Stimulated activated CD8-positive, alpha-beta memory T cell treated with anti-CD3 and anti-CD28 coated beads, Interleukin-2, amount 100 ng/mL, for 1 hour (primary cell): ENCODE data around the gene ZC3H12A.

Experiments
- DNase-seq, 2 donors: peaks; one replicate each; pipeline ENCODE4 v3.0.0-alpha.2; 2020; ENCODE audit warnings: low read depth in 2 of 2

The ZC3H12A gene

DNA sequence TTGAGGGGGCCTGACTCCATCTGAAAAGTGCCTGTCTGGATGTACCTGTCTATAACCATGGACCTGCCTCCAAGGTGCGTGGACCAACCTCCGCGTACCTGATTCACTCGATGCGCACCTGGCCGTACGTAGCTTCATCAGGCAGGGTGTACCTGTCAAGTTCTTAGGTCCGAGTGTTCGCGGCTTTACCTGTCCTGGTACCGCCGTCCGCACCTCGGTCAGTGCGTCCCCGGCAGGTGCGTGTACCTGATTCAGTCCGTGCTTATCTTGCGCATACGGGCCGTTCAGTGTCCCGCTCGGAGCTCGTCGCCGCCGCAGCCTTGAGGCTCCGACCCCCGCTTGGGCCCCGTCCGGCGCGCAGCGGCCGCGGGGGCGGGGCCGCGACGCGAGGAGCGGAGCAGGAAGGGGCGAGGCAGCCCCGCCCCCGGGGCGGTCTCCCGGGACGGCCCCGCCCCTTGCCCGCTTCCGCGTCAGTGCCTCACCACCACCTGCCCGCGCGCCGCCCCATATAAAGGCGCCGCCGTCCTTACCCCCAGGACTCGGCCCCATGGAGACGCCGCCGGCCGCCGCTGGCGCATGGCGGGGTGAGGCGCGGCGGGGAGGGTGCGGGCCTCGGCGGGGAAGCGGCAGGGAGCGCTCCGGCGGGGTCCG, at the start of gene ZC3H12A:
TSS of gene ZC3H12A (plus strand) at position 535 of the 651 bp plus-strand sequence. CDS start 917 bp downstream, outside the sequence.
- peak; percentile 88 to 90 for DNase-seq

DNA sequence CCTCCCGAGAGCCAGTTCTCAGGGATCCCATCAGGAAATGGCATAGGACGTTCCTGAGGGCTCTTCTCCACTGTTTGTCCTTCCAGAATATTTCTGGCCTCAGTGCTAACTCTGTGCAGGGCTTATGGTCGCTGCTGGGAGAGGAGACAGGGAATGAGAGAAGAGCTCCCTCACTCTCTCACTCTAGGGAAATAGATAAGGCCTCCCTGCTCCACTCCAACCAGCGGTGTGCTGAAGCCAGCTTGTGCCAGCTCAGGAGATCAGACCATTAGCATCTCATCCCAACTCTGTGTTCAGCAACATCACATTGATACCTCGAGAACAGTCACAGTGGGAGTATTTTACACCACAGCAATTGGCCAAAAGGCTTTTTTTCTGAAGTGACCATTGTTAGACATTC, 49.2 kb upstream of the ZC3H12A start:
- DNase-seq = no peak

DNA sequence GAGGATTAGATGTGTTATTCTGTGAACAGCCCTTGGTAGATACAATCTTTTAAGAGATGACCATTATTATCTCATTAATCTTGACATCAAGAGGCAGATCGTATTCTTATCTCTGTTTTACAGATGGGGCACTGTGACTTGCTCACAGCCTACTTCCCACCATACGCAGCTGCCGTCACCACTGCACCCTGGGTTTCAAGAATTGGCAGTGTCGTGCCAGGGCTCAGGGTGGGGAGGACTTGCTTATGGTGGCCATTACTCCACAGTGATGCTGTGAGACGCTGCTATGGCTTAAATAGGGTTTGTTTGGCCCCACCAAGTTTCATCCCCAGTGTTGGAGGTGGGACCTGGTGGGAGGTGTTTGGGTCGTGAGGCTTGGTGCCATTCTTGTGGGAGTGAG, 45.4 kb upstream of the ZC3H12A start:
- DNase-seq = no peak

DNA sequence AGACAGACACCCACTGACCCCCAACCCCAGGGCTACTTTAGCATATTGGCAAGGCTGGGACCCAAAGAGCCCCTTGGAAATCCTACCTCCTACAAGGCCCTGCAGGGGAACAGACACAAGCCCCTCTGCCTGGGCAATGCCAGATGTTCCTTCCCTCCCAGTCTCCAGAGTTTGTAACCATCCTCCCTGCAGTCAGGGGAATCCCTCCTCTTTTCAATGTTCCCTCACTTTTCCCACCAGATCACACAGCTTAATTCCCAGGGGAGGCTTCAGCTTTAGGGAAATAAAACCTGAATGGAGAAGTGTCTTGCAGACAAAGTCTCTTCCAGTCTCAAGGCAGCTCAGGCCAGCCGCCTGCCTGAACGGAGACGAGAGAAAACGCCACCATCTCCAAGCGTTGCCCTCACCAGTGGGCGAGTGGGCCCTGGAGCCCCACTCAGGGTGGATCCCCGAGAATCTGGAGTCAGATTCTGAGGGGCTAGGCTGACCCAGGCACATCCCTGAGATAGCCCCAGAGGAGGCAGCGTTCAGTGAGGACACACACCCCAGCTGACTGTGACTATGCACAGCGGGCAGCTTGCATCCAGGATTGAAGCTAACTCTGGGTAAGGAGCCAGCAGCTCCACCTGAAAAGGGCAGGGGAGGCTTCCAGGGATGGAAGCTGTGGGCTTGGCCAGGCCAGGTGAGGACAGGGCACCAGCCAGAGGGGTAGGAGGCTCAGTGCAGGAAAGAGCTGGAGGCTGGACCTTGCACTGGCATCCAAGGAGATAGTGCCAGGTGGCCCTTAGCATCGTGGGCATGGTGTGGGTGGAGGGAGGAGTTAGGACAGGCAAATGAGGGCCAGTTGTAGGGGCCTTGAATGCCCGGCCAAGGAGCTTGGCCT, 44.0 kb upstream of the ZC3H12A start:
- DNase-seq = no peak

DNA sequence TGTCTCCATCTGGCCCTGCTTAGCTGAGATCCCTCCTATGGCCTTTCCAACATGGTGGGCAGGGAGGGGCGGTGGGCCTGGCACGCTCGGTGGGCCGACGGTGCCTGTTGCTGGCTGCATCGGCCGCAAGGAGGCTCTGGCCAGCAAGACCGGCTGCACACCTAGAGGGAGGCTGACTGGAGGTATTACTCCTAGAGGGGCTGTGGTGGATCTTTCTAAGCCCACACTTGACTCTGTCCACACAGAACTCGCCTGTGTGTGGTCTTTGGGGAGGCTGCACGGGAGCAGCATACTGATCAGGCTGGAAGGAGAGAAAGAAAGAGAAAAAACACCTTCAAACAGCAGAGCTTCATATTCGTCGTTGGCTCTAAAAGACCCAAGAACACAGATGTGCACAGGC, 41.7 kb upstream of the ZC3H12A start:
- no peak for DNase-seq

DNA sequence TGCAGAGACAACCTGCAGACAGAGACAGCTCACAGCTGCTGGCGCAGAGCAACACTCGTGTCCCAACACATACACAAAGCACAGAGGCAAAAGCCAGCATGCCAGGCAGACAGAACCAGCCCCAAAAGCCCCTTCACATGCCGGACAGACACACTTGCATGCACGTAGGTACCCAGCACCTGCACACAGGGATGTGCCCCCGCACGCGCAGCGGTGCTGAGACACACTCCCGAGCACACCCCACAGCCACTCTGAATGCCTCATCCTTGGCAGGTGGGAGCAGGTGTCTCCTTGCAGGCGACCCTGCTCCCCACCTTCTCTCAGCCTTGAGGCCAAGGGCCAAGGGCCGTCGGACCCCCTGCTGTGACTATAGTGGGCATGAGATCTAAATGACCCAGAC, 41.2 kb upstream of the ZC3H12A start:
- DNase-seq = no peak

DNA sequence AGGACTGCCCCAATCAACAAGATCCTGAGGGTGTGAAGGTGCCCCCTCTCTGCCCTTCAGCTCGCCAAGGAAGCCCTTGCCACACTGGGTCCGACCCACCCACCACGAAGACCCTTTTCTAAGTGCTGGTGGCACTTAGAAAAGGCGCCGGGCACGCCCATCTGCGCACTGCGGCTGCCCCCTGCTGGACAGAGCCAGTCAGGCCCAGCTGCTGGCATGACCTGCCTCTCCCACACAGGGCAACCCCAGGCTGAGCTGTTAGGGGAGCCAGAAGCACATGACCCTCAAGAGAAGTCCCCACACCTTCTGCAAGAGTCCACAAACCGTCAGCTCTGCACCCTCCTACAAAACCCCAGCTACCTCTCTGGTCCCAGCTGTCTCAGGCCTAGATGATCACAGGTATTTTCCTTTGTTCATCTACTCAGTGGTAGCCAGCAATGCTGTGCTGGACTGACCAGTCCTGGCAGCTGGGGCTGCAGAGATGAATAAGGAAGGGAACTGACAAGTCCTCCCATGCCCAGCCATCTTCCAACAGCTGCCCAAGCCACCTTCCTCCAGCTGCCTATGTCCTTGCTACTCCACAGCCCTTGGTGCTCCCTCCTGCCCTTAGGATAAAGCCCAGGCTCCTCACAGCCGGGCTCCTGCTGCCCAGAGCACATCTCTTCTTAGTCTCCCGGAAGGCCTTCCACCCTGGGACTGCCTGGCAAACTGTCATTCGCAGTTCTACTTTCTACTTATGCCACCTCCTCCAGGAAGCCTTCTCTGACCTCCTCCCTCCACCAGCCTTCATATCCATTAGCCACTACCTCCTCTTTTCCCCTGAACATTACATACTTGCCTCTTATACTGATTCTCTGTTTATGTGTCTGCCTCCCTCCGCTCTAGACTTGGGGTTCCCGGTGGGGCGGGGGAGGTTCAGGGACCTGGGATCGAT, 39.8 kb upstream of the ZC3H12A start:
- DNase-seq = peak; percentile 25 to 45

DNA sequence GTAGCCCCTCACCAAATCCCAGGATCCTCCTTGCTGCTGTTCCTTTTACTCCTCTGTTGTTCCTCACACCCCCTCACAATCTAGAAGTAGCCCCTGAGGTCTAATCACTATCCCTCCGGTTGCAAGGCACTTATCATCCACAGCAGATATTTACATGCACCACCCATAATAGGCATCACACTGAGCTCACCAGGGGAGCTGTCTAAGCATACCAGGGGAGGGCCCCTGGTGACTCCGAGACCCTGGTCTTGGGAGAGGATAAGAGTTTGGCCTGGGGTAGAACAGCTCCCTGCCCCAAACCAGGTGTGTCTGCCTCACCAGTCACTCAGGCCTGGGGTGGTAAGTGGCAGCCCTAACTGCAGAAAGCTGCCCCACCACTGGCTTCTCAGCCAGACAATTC, 37.3 kb upstream of the ZC3H12A start:
- no peak for DNase-seq

DNA sequence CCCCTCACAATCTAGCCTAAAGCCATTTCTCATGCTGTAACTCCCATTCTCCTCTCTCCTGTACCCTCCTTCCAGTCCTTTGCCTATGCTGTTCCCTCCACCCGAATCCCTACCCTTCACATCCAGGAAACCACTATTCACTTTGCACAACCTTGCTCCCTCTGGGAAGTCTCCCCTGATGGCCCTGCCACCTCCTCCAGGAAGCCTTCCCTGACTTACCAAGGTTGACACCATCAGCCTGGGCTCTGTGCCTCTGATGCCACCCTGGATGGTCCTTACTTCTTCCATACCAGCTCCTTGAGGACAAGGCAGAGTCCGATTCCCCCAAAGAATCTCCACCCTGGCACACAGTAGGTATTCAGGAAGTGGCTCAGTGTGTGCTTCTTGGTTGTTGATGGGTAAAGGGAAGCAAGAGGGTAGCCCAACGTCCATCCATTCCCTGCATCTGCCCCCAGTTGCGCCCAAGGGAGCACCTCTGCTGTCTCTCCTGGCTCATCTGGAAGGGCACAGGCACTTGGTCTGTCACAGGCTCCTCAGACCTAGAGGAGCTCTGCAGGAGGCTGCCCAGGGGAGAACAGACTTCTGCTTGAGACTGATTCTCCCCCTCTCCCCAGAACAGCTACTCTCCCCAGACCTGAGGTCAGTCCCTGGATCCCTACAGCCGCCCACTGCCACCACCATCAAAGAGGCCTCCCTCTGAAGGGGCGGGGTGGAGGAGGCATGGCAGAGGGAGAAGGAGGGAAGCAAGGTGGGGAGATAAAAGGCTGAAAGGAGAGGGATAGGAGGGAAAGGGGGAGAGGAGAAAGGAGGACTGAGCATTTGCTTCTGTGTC, 36.1 kb upstream of the ZC3H12A start:
- DNase-seq = no peak

DNA sequence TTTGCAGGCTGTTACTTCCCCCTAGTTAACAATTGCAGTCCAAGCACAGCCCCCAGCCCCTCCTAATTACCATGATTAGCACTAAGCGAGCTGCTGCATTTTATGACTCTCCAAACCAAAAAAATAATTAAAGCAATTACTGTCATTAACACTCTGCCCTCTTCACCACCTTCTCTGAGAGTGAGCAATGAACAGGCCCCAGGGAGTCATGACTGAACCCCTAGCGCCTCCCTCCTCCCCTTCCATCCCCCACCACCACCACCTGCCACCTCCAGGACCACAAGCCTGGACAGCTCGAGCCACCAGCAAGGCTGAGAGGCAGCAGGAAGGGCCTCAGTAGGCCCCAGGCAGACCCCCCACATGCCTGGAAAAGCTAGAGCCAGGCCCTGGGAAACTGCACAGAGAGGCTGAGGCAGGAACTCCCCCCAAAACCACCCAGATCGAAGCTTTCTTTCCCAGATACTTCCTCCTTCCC, 35.5 kb upstream of the ZC3H12A start:
- DNase-seq = no peak

DNA sequence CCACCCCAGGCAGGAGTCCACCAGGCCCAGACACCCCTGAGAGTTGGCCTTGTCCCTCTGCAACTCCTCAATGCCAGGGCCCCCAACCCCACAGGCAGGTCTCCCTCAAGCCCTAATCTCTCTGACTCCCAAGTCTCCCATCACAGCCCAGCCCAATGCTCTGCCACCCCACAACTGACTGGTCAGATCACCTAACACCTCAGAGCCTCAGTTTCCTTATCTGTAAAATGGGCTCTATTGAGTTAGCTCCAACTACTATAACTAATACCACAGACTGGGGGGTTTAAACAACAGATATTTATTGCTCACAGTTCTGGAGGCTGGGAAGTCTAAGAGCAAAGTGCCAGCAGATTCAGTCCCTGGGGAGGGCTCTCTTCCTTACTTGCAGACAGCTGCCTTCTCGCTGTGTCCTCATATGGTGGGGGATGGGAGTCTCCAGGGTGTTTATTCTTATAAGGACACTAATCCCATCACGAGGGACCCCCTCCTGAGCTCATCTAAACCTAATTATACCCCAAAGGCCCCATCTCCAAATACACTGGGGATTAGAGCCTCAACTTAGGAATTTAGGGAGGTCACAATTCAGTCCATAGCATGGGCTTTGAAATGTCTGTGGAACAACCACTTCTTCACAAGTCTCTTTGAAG, 34.9 kb upstream of the ZC3H12A start:
- DNase-seq = no peak

DNA sequence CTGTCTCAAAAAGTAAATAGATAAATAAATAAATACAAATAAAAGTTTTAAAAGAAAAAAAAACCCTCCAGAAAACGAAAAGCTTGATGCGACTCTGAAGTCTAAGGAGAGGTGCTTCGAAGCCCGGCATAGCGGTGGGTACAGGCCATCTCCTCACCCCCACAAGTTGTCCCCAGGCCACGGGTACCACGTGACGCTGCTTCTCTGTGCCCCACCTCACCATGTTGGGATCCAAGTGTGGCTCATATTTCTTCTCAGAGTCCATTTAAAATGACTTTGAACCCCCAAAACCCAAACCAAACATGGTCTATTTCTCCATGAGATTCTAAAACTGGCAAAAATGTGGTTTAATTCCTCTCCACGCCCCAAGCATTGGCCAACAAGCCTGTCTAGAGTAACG, 32.9 kb upstream of the ZC3H12A start:
- no peak for DNase-seq

DNA sequence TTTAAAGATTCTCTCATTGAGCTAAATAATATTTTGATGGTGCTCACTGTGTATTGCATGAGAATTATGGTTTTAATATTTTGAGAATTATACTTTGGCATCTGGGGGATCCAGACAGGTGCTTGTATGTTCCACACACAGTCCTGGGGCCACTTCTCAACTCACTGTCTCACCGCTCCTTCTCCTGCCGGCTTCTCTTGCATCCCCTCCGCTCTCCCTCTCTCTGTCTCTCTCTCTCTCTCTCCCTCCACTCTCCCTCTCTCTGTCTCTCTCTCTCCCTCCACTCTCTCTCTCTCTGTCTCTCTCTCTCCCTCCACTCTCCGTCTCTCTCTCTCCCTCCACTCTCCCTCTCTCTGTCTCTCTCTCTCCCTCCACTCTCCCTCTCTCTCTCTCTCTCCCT, 32.2 kb upstream of the ZC3H12A start:
- no peak for DNase-seq

DNA sequence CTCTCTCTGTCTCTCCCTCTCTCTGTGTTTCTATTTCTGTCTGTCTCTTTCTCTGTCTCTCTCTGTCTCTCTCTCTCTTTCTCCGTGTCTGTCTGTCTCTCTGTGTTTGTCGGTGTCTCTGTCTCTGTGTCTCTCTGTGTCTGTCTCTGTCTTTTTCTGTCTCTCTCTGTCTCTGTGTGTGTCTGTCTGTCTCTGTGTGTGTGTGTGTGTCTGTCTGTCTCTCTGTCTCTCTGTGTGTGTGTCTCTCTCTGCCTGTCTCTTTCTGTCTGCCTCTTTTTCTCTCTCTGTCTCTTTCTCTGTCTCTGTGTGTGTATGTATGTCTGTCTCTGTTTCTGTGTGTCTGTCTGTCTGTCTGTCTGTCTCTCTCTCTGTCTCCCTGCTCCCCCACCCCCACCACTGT, 31.7 kb upstream of the ZC3H12A start:
- DNase-seq = no peak

DNA sequence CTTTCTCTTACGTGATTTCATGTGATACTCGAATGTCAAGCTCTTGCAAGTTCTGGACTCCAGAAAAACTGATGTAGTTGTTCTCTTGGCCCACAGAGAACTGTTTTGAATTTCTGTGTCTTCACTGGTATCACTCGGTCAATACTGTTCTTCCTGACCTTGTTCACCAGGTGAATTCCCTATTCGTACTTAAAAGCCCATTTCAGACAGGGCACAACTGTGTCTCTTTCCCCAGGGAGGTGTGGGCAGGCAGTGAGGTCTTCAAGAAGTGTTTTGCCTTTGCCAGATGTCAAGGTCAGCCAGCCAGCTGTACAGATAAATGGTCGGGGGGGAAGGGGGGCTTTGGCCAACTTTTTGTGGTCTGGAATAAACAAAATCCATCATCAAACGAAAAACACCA, 27.5 kb upstream of the ZC3H12A start:
- DNase-seq = no peak

DNA sequence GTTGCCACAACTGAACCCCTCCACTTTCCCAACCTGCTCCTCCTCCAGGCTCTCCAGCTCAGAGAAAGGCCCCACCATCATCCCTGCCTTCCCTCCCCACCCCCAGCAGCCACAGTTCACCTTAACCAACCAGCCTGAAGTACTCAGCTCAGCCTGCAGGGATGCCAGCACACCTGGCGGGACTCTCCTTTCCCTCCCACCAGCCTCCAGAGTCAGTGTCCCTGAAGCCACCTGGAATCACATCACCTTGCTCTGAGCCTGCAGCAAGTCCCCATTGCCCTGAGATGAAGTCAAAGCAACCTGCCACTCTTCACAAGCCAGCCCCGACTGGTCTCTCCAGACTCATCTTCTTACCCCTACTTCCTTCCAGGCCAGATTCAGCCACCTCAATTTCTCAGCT, 26.2 kb upstream of the ZC3H12A start:
- DNase-seq = no peak

DNA sequence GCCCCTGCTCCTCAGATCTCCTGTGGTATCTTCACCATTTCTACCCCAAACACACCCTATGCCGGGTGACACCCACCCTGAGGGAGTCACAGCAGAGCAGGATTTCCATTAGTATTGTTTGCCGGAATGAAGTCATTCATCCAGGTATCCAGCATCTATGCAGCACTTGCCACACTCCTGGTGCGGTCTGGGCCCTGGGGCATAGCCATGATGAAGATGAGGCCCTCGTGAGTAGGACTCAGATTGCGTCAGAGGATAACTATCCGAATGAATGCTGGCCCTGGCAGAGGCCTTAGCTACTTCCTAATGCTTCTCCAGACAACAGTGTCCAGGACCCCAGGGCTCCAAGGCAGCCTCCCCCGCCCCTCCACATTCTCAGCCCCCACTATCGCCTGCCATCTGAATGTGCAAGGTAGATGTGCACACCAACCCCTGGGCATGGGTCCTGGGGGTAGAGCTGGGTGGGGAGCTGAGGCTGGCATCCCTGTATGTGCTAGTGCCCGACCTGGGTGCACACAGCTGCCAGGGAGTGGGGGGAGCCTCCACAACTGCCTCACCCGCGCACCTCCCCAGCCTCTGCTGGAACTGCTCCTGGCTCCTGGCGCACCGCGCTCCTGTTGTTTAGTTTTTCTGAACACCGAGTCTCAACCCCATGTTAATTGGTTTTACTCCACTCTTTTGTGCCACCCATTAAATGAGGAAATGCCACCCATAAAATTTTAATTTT, 25.5 kb upstream of the ZC3H12A start:
- no peak for DNase-seq

DNA sequence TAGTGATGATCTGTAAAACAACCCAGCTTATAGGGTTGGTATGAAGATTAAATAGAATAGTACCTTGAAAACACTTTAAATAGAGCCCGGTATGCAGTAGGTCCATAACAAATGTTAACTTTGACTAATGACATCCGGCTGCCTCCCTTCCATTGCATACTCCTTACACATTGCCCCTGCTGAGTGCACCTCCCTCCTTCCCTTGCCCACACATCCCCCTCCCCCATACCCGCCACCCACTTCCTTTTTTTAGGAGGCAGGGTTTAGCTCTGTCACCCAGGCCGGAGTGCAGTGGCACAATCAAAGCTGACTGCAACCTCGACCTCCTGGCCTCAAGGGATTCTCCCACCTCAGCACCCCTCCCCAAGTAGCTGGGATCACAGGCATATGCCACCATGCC, 24.4 kb upstream of the ZC3H12A start:
- DNase-seq = no peak

DNA sequence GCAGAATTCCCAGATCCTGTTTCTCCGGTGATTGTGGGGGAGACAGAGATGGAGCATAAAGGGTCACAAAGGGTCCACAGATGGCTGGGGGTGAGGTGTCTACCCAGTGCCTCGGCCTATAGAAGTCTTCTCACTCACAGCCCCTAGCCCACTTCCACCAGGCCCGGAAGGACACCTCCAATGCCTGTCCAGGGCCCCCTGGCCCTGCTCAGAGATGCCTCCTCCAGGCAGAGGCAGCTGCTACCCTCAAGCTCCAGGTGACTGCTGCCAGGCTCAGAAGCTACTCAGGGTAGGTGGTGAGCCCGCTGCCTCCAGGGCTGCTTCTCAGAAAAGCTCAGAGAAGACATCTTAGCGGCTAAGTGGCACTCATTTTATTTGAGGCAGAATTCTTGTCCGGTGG, 22.0 kb upstream of the ZC3H12A start:
- DNase-seq = no peak

DNA sequence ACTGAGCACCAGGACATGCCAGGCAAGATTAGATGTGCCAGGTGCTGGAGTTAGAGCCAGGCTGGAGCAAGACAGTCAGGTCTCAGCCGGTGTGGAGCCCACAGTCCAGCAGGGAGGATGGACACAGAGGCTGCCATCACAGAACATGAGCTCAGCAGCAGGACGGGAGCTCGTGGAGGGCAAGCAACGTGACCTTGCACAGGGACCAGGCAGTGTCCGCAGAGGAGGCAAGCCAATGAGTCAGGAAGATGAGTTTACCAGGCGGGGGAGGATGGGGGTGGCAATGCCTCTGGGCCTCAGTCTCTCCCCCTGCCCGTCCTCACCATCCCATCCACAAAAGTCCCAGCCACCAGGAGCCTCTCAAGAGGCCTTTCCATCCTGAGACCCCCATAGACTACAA, 20.7 kb upstream of the ZC3H12A start:
- no peak for DNase-seq
